Tibial nerve (tissue), 4 donors: ENCODE measurements around the gene CHRM3. TPM values are rescaled to one million over a fixed set of nuclear protein-coding genes. Genes with fewer than 3 reads are reported as not detected.

Experiments
- DNase-seq, 2 donors: peaks; one replicate each; pipeline ENCODE4 v3.0.0-alpha.2; 2019; ENCODE audit warnings: low spot score in 2 of 2
- H3K27ac ChIP-seq, 4 donors: fragments of 200-600 bp; sonication (generic) in 3 of 4; one replicate each; pipeline ENCODE4 v1.5.1; 2017 to 2019; ENCODE audit warnings: mild to moderate bottlenecking in 1 of 4
- H3K27me3 ChIP-seq, 2 donors: fragments of 200-600 bp; sonication (generic) in 1 of 2; one replicate each; pipeline versions ENCODE4 v1.5.1 to v1.6.0; 2017 to 2019
- H3K36me3 ChIP-seq, 3 donors: fragments of 200-600 bp; sonication (generic); one replicate each; pipeline ENCODE4 v1.5.1; 2018 to 2019
- H3K4me1 ChIP-seq, 4 donors: fragments of 200-600 bp; sonication (generic) in 3 of 4; one replicate each; pipeline ENCODE4 v1.5.1; 2017 to 2019
- H3K4me3 ChIP-seq, 4 donors: fragments of 200-600 bp; sonication (generic) in 3 of 4; one replicate each; pipeline ENCODE4 v1.5.1; 2017 to 2019; ENCODE audit warnings: mild to moderate bottlenecking in 1 of 4, moderate library complexity in 1 of 4
- H3K9me3 ChIP-seq, 4 donors: fragments of 200-600 bp; sonication (generic) in 3 of 4; one replicate each; pipeline ENCODE4 v1.5.1; 2017 to 2019
- CTCF ChIP-seq, 5 experiments: fragments of 200-600 bp in 3 of 5; fragments of 450-650 bp in 2 of 5; sonication (generic) in 3 of 5; IDR thresholded peaks; one replicate each; pipeline ENCODE4 v1.5.1; 2016 to 2019; ENCODE audit warnings: antibody characterized with exemption in 5 of 5, mild to moderate bottlenecking in 3 of 5, moderate library complexity in 2 of 5
- EP300 ChIP-seq, 2 donors: sonication (generic); formaldehyde crosslinking; IDR thresholded peaks; one replicate each; pipeline ENCODE4 v1.6.1; 2017; ENCODE audit warnings: antibody characterized with exemption in 2 of 2, mild to moderate bottlenecking in 1 of 2
- POLR2A ChIP-seq, 2 donors: fragments of 450-650 bp; IDR thresholded peaks; one replicate each; pipeline ENCODE4 v1.6.1; 2017; ENCODE audit warnings: antibody characterized with exemption in 2 of 2, mild to moderate bottlenecking in 2 of 2, moderate library complexity in 2 of 2
- WGBS, 2 donors: methylation state at CpG; one replicate each; pipeline ENCODE4 v1.1.5; 2018; 5-methylcytosine and 5-hydroxymethylcytosine counted together
- total RNA-seq, 4 donors: library from RNA; depleted of rRNA; stranded (reverse); fragments of >200 nt; gene quantifications; one replicate each; pipeline ENCODE4 v1.1.0, GENCODE V29; 2016

CHRM3 gene
- 1 to 10 TPM in 3 of 4 donors, under 1 TPM in 1; 0.20 to 6.5 (median 1.8) TPM for total RNA-seq

- TF ChIP-seq EP300 (IDR thresholded peaks at IDR 0.05) (no peak), POLR2A (IDR thresholded peaks at IDR 0.05) (no peak), CTCF (IDR thresholded peaks at IDR 0.05) (no peak)
- peaks cover 0 to 37% of the 10 kb centered on the region in 2 donors for H3K27me3 ChIP-seq
- peak within 1 kb of the TSS in 1 of 4 donors; percentile 7 for H3K27ac ChIP-seq
- H3K36me3 ChIP-seq, result no peaks in the 10 kb centered on the region
- peak within 1 kb of the TSS; percentile 25 to 48 (median 35) for H3K4me3 ChIP-seq
- DNase-seq, result no peak
- H3K9me3 ChIP-seq, result no peaks in the 10 kb centered on the region
- 1% methylated on average over 53 to 74 of the region's 82 CpGs for WGBS, 2 donors
- H3K4me1 ChIP-seq, result peaks cover 0 to 26% (median 2%) of the 10 kb centered on the region in 4 donors
Measured at GRCh38 chr1:239386453-239387303, at the start of gene CHRM3. CHRM3 (plus strand) TSS chr1:239386568; CDS start chr1:239907452, 520,884 bp downstream.

- Histone ChIP-seq H3K36me3 (no peaks in the 10 kb centered on the region), H3K9me3 (no peaks in the 10 kb centered on the region), H3K27ac (no peak overlapping the region), H3K4me1 (no peaks in the 10 kb centered on the region), H3K27me3 (no peaks in the 10 kb centered on the region), H3K4me3 (no peak overlapping the region)
- TF ChIP-seq EP300 (IDR thresholded peaks at IDR 0.05) (no peak), CTCF (IDR thresholded peaks at IDR 0.05) (no peak), POLR2A (IDR thresholded peaks at IDR 0.05) (no peak)
- WGBS, 2 donors, result 48 to 51% methylated on average over 6 of the region's 6 CpGs
- no peak for DNase-seq
Measured at GRCh38 chr1:239337799-239338430, 48.5 kb upstream of the CHRM3 start.

GRCh38 chr1:239347776-239348175 is 38.6 kb upstream of the CHRM3 start:
- Histone ChIP-seq H3K4me3 (no peak overlapping the region), H3K27me3 (no peaks in the 10 kb centered on the region), H3K4me1 (no peaks in the 10 kb centered on the region), H3K36me3 (no peaks in the 10 kb centered on the region), H3K9me3 (no peaks in the 10 kb centered on the region), H3K27ac (no peak overlapping the region)
- no peak for DNase-seq
- TF ChIP-seq EP300 (IDR thresholded peaks at IDR 0.05), result no peak
- TF ChIP-seq CTCF (IDR thresholded peaks at IDR 0.05), result no peak
- TF ChIP-seq POLR2A (IDR thresholded peaks at IDR 0.05), result no peak
- 68 to 81% methylated on average over 2 of the region's 2 CpGs for WGBS, 2 donors

GRCh38 chr1:239348635-239349353 is 37.6 kb upstream of the CHRM3 start:
- H3K4me3 ChIP-seq, result no peak overlapping the region

More at GRCh38 chr1:239348635-239349353, 37.6 kb upstream of the CHRM3 start:
- Histone ChIP-seq H3K9me3 (no peaks in the 10 kb centered on the region), H3K4me1 (no peaks in the 10 kb centered on the region), H3K27me3 (no peaks in the 10 kb centered on the region), H3K36me3 (no peaks in the 10 kb centered on the region), H3K27ac (no peak overlapping the region)
- TF ChIP-seq CTCF (IDR thresholded peaks at IDR 0.05) (no peak), POLR2A (IDR thresholded peaks at IDR 0.05) (no peak), EP300 (IDR thresholded peaks at IDR 0.05) (no peak)
- no peak for DNase-seq
- 94 to 96% methylated on average over 6 of the region's 6 CpGs for WGBS, 2 donors
